NK-92 (cell line): Measurements from ENCODE around the gene NSG1.

Experiments used
- DNase-seq: peaks from one replicate; lab custom pipeline; 2025; ENCODE audit not compliant: unreplicated experiment; lab: John Stamatoyannopoulos, UW

Gene NSG1

GRCh38 chr4:4368809-4369580, 17.9 kb upstream of the NSG1 start:
- DNase-seq = no peak

GRCh38 chr4:4374388-4375098, 12.4 kb upstream of the NSG1 start:
- no peak for DNase-seq

- DNase-seq = no peak
These were observed 10.8 kb upstream of the NSG1 start for GRCh38 chr4:4376074-4376473.

GRCh38 chr4:4377191-4377590, 9.7 kb upstream of the NSG1 start:
- DNase-seq = no peak

- no peak for DNase-seq
These were observed 9.0 kb upstream of the NSG1 start for GRCh38 chr4:4377732-4378460.

- no peak for DNase-seq
These were observed 7.3 kb upstream of the NSG1 start for GRCh38 chr4:4379540-4380087.

- DNase-seq = no peak
These were observed 3.8 kb upstream of the NSG1 start for GRCh38 chr4:4383085-4383484.

GRCh38 chr4:4384837-4385236, 2.1 kb upstream of the NSG1 start:
- no peak for DNase-seq

GRCh38 chr4:4385729-4386295, 1.1 kb upstream of the NSG1 start:
- no peak for DNase-seq

GRCh38 chr4:4386296-4386735, 586 bp upstream of the NSG1 start:
- DNase-seq = no peak

GRCh38 chr4:4387531-4388310, 819 bp downstream of the NSG1 start:
- DNase-seq = no peak

- DNase-seq = no peak
These were observed 1.4 kb downstream of the NSG1 start for GRCh38 chr4:4388311-4388790.

GRCh38 chr4:4388836-4389575, 2.1 kb downstream of the NSG1 start:
- no peak for DNase-seq

- DNase-seq = no peak
These were observed 3.1 kb downstream of the NSG1 start for GRCh38 chr4:4390046-4390445.

GRCh38 chr4:4390515-4391240, 3.8 kb downstream of the NSG1 start:
- no peak for DNase-seq

GRCh38 chr4:4391866-4392265, 5.0 kb downstream of the NSG1 start:
- DNase-seq = no peak

GRCh38 chr4:4392501-4393183, 5.7 kb downstream of the NSG1 start:
- DNase-seq = no peak

- DNase-seq = no peak
These were observed 7.7 kb downstream of the NSG1 start for GRCh38 chr4:4394644-4395043.
